ENCODE data around the gene SCYGR6.
A peak's percentile ranks its signal among the peaks of the same experiment; 100 is the strongest.
"Not testable (repeated sequence)": the region's sequence is repeated elsewhere in the genome, so short reads cannot be mapped to it uniquely, and the experiment has no call there.

SCYGR6 gene, protein sequence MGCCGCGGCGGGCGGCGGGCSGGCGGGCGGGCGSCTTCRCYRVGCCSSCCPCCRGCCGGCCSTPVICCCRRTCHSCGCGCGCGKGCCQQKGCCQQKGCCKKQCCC

DNA sequence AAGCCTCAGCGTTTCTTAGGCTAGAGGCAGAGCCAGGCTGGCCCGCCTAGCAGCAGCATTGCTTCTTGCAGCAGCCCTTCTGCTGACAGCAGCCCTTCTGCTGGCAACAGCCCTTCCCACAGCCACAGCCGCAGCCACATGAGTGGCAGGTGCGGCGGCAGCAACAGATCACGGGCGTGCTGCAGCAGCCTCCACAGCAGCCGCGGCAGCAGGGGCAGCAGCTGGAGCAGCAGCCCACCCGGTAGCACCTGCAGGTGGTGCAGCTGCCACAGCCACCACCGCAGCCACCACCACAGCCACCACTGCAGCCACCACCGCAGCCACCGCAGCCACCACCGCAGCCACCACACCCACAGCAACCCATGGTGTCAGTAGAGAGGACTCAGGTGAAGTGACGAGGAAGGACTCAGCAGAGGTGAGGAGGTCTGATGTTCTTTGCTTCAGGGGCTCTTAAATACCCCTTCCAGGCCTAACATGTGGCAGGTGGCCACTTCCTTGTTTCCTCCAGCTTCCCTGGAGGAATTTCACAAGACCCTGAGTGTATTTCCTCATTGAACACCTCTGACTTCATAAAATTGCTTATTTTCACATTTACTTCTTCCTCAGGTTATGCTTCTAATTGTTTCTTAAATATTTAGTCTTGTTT lies at the start of gene SCYGR6:
TSS of gene SCYGR6 (minus strand) at position 364 of the 646 bp plus-strand sequence. CDS start at position 364, 0 bp downstream.
- no peak within 1 kb of the TSS for H3K27ac Mint-ChIP-seq
- peaks cover 20% of the 10 kb centered on the region for H3K27me3 Mint-ChIP-seq
- H3K4me1 Mint-ChIP-seq (ENCODE audit: low read depth), result no peaks in the 10 kb centered on the region
- H3K36me3 Mint-ChIP-seq (ENCODE audit: low read depth), result no peaks in the 10 kb centered on the region
- no peak within 1 kb of the TSS for H3K4me3 Mint-ChIP-seq
- H3K9me3 Mint-ChIP-seq, result no peaks in the 10 kb centered on the region

DNA sequence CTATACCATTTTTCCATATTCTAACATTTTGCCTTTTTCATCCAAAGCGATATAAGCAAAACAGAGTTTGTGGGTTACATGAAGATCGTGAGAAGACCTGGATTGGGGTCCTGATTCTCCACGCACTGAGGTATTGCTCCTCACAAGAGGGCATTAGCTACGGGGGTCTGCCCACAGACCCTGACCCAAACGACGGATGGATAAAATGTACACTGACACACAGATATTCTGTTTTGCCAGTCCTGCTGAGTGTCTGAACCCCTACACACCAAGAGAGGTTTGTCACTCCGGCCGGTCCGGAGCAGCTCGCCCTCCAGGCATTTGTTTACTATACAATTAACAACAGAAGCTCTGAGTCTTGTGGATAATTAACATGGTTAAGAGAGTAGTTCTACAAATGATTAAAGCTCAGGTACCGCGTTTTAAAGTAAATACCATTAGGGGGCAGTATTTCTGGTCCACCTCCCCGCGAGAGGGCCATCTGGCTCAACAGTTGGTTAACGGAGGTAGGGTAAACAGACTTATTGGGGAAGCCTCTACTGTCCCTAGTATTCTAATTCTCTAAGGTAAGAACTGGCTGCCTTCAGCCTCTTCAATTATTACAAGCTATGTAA lies 49.6 kb upstream of the SCYGR6 start:
- Mint-ChIP-seq H3K27me3 (no peaks in the 10 kb centered on the region), H3K4me3 (no peak overlapping the region), H3K9me3 (no peaks in the 10 kb centered on the region), H3K36me3 (ENCODE audit: low read depth) (no peaks in the 10 kb centered on the region), H3K27ac (peak overlapping the region; percentile 73), H3K4me1 (ENCODE audit: low read depth) (peaks cover 29% of the 10 kb centered on the region)

DNA sequence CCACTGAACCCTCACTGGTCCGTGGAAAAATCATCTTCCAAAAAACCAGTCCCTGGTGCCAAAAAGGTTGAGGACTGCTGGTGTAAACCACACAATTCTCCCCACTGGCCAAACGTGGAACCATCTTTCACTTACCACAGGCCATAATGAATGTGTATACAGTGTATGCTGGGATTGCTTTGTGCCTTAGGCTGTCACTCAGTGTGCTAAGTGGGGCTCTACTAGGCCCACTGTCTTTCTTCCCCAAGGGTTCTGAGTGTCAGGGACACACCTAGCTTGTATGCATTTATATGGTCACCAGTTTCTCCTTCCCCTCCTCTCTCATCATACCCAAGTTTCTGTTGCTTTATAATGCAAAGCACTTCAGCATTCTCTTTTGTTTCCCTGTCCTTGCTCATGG lies 48.4 kb upstream of the SCYGR6 start:
- H3K4me3 Mint-ChIP-seq, result no peak overlapping the region

DNA sequence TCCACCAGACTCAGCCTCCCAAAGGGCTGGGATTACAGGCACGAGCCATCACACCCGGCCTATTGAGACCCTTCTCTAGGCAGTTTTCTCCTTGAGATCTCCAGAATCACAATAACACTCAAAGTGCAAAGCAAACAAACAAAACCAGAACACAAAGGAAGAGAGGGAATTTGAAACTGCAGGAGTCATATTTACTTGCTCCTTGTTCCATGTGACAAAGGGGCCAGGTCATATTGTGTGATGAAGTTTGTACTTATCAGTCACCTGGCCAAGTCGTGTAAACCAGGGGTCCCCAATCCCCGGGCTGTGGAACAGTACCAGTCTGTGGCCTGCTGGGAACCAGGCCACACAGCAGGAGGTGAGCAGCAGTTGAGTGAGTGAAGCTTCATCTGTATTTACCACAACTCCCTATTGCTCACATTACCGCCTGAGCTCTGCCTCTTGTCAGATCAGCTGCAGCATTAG lies 47.7 kb upstream of the SCYGR6 start:
- Mint-ChIP-seq H3K27ac (no peak overlapping the region), H3K36me3 (ENCODE audit: low read depth) (no peaks in the 10 kb centered on the region), H3K4me1 (ENCODE audit: low read depth) (peaks cover 29% of the 10 kb centered on the region), H3K4me3 (no peak overlapping the region), H3K9me3 (no peaks in the 10 kb centered on the region), H3K27me3 (no peaks in the 10 kb centered on the region)

More for the DNA sequence above, 48.4 kb upstream of the SCYGR6 start:
- H3K36me3 Mint-ChIP-seq (ENCODE audit: low read depth), result no peaks in the 10 kb centered on the region
- H3K27ac Mint-ChIP-seq, result no peak overlapping the region
- no peaks in the 10 kb centered on the region for H3K9me3 Mint-ChIP-seq
- H3K27me3 Mint-ChIP-seq, result no peaks in the 10 kb centered on the region
- H3K4me1 Mint-ChIP-seq (ENCODE audit: low read depth), result peaks cover 29% of the 10 kb centered on the region

DNA sequence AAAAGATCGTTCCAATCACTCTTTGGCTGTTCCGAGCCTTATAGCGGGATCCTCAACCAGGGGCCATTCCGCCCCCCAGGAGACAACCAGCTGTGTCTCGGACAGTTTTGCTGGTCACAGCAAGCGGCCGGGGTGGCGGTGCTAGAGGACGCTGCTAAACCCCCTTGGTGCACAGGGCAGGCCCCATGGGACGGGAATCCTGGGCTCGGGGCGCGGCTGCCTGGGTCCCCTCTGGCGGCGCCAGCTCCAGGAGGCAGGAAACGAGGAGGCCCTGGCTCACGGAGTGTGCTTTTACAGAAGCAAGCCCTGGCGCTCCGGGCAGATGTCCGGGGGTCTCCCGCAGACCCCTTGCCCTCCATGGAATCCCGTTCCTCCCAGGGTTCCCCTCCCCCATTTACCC lies 43.3 kb upstream of the SCYGR6 start:
- Mint-ChIP-seq H3K36me3 (ENCODE audit: low read depth) (no peaks in the 10 kb centered on the region), H3K9me3 (no peaks in the 10 kb centered on the region), H3K4me1 (ENCODE audit: low read depth) (no peaks in the 10 kb centered on the region), H3K27ac (no peak overlapping the region), H3K4me3 (no peak overlapping the region), H3K27me3 (no peaks in the 10 kb centered on the region)

DNA sequence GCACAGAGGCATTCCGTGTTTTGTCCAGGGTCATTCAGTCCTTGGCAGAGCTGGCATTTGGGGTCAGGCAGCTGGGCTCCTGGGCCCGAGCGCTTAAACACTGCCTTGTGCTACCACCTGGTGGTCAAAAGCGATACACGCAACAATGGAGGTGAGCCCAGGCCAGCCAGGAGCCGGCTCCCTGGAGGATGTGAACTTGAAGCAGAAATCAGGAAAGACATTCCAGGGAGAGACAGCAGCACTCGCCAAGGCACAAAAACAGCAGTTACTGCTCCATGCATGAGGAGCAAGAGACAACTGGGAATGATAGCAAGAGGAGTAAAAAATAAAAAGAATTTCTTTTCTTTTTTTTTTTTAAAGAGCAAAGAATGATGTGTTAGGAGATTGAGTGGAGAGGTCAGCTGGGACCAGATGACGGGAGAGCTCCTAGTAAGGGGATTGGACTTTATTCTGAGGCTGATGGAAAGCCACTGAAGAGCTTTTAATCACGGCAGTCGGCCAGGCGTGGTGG lies 41.9 kb upstream of the SCYGR6 start:
- H3K36me3 Mint-ChIP-seq (ENCODE audit: low read depth), result no peaks in the 10 kb centered on the region
- H3K27ac Mint-ChIP-seq, result no peak overlapping the region
- no peak overlapping the region for H3K4me3 Mint-ChIP-seq
- no peaks in the 10 kb centered on the region for H3K4me1 Mint-ChIP-seq (ENCODE audit: low read depth)
- no peaks in the 10 kb centered on the region for H3K27me3 Mint-ChIP-seq
- H3K9me3 Mint-ChIP-seq, result no peaks in the 10 kb centered on the region

DNA sequence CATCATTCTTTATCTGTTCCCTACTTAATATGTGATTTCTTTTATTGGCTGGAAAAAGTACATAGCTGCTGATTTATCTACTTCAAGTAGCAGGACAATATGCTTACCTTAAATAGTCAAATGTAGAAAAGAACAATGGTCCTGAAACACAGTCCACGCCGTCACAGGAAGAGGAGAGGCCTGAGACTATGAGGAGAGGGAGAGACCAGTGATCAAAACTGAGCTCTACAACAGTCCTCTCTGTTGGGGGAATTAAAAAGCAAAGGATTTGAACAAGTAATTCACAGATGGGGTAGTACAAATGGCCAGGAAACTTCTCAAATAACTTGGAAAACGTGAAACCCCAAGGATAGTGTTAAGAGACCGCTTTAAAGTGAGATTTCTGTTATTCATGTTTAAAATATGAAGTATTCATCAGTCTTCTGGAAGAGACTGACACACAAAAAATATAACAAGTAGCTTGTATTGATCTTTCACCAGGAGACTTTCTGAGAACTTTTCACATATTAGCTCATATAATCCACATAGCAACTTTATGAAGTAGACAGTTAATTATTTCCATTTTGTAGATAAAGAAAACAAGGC lies 41.3 kb upstream of the SCYGR6 start:
- H3K9me3 Mint-ChIP-seq, result no peaks in the 10 kb centered on the region
- H3K4me3 Mint-ChIP-seq, result no peak overlapping the region
- H3K27ac Mint-ChIP-seq, result no peak overlapping the region
- H3K36me3 Mint-ChIP-seq (ENCODE audit: low read depth), result no peaks in the 10 kb centered on the region
- no peaks in the 10 kb centered on the region for H3K27me3 Mint-ChIP-seq
- no peaks in the 10 kb centered on the region for H3K4me1 Mint-ChIP-seq (ENCODE audit: low read depth)

DNA sequence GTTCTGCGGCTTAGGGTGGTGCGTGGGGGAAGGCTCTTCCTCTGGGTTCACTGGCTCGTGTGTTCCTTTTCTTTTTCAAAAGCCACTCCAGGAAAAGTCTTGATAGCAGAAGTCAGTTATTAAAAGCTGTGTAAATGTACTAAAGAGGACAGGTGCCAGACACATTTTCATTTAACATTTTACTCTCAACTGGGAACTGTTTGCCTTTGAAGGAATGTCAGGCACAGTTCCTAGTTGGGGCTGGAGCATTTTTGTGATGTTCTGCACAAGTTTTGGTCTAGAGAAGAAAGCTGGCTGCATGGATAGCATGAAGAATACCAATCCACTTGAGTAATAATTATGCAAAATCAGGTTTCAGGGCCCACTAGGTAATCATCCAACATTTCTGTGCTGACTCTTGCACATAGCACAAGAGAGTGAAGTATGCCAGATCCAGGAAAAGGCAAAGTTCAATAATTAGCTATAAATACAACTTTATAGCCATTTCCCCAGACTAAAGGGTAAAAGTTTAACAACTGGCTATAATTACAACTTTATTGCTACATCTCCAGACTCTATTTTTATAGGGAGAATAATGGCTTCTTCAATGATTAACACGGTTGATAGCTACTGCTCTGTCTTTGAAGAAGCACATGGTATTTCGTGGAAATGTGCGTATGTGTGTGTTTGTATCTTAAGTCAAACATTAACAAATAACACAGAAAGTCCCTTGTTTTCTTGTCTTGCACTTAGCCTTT lies 37.4 kb upstream of the SCYGR6 start:
- Mint-ChIP-seq H3K9me3 (no peaks in the 10 kb centered on the region), H3K36me3 (ENCODE audit: low read depth) (no peaks in the 10 kb centered on the region), H3K4me1 (ENCODE audit: low read depth) (no peaks in the 10 kb centered on the region), H3K27me3 (no peaks in the 10 kb centered on the region), H3K27ac (no peak overlapping the region), H3K4me3 (no peak overlapping the region)

DNA sequence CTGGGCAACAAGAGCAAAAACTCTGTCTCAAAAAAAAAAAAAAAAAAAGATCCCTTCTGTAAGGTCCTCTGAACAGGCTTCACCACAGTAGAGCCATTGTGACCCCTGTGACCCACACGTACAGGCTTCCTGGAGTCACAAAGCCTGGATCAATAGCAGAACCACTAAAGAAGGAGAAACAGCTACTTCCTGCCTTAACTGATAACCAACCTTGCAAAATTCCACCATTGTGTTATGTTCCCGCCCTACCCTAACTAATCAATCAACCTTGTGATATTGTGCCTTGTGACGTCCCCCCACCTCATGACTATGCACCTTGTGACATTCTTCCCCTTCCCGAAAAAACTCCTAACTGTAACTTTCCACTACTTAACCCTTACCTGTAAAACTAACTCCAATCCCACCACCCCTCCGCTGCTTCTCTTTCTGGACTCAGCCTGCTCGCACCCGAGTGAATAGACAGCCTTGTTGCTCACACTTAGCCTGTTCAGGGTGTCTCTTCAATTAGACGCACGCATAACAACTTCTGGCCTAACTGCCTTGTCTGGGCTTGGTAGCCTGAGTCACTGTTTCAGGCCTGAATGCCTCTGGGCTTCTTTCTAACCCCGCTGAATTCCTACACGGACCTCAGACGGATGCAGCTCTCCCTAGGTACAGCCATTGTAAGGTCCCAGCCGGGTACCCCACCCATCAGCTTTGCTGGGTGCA lies 35.0 kb upstream of the SCYGR6 start:
- Mint-ChIP-seq H3K27me3 (peaks cover 5% of the 10 kb centered on the region), H3K4me3 (no peak overlapping the region), H3K9me3 (no peaks in the 10 kb centered on the region), H3K27ac (no peak overlapping the region), H3K4me1 (ENCODE audit: low read depth) (no peaks in the 10 kb centered on the region), H3K36me3 (ENCODE audit: low read depth) (no peaks in the 10 kb centered on the region)

DNA sequence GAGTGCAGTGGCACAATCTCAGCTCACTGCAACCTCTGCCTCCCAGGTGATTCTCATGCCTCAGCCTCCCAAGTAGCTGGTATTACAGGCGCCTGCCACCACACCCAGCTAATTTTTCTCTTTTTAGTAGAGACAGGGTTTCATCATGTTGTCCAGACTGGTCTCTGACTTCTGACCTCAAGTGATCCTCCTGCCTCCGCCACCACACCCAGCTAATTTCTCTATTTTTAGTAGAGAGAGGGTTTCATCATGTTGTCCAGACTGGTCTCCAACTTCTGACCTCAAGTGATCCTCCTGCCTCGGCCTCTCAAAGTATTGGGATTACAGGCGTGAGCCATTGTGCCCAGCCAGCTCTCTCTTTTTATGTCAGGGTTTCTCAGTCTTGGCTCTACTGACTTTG lies 31.7 kb upstream of the SCYGR6 start:
- H3K9me3 Mint-ChIP-seq; H3K4me3 Mint-ChIP-seq; H3K27ac Mint-ChIP-seq; H3K27me3 Mint-ChIP-seq; H3K36me3 Mint-ChIP-seq (ENCODE audit: low read depth); H3K4me1 Mint-ChIP-seq (ENCODE audit: low read depth): not testable (repeated sequence)

DNA sequence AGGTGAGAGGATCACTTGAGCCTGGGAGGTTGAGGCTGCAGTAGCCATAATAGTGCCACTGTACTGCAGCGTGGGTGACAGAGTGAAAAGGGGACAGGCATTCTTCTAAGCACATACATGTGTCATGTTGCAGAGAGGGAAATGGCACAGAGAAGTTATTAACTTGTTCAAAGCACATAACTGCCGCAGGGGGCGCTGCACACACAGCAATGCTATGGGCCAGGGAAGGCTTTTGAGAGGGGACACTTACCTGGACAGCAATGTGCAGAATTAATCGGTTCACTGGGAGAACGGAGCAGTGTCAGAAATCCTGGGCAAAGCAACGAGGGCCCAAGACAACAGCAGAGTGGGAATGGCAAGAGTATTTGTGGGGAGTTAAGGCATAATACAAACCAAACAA lies 23.5 kb upstream of the SCYGR6 start:
- H3K9me3 Mint-ChIP-seq, result no peaks in the 10 kb centered on the region
- H3K4me1 Mint-ChIP-seq (ENCODE audit: low read depth), result no peaks in the 10 kb centered on the region
- H3K36me3 Mint-ChIP-seq (ENCODE audit: low read depth), result no peaks in the 10 kb centered on the region
- no peak overlapping the region for H3K27ac Mint-ChIP-seq
- peaks cover 4% of the 10 kb centered on the region for H3K27me3 Mint-ChIP-seq
- no peak overlapping the region for H3K4me3 Mint-ChIP-seq

DNA sequence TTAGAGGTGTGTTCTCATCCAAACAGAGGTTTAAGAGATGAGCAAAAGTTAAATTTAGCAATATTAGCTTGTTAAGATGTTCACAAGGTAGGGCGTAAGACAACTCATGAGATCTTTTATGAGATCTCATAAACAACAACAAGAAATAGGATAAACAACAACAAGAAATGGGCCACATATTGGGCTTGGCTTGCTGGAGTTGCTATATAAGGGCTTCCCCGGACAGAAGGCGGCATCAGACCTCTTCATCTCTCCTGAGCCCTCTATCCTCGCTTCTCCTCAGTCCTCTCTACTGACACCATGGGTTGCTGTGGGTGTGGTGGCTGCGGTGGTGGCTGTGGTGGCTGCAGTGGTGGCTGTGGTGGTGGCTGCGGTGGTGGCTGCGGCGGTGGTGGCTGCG lies 21.0 kb upstream of the SCYGR6 start, which contains the start of gene SCYGR8:
TSS of gene SCYGR8 (plus strand) at position 301 of the 400 bp plus-strand sequence. CDS start at position 301, 0 bp downstream.
- Mint-ChIP-seq H3K4me3 (no peak within 1 kb of the TSS), H3K4me1 (ENCODE audit: low read depth) (no peaks in the 10 kb centered on the region), H3K27me3 (peaks cover 4% of the 10 kb centered on the region), H3K9me3 (no peaks in the 10 kb centered on the region), H3K36me3 (ENCODE audit: low read depth) (no peaks in the 10 kb centered on the region), H3K27ac (no peak within 1 kb of the TSS)

DNA sequence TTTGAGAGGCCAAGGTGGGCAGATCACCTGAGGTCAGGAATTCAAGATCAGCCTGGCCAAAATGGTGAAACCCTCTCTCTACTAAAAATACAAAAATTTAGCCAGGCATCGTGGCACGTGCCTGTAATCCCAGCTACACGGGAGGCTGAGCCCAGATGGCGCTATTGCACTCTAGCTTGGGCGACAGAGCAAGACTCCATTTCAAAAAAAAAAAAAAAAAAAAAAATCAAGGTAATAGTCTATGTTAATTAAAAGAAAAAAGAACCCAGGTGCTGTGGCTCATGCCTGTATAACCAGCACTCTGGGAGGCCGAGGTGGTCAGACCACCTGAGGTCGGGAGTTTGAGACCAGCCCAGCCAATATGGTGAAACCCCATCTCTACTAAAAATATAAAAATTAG lies 16.1 kb upstream of the SCYGR6 start:
- H3K36me3 Mint-ChIP-seq (ENCODE audit: low read depth); H3K4me1 Mint-ChIP-seq (ENCODE audit: low read depth); H3K9me3 Mint-ChIP-seq; H3K27ac Mint-ChIP-seq; H3K4me3 Mint-ChIP-seq; H3K27me3 Mint-ChIP-seq: not testable (repeated sequence)

DNA sequence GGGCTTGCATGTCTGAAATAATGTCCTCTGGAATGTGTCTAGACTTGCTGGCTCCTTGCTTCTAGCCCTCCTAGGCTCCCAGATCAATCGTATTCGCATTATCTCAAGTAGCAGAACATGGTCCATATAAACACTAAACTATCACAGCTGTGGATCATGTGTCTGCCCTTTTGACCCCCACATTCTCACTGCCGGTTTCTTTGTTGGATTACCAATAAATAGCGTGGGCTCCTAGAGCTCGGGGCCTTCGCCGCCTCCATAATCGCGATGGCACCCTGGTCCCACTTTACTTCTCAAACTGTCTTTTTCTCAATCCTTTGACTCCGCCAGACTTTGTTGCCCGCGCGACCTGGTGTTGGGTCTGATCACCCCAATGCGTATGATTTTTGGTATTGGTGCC lies 14.8 kb upstream of the SCYGR6 start:
- H3K4me1 Mint-ChIP-seq (ENCODE audit: low read depth), result no peaks in the 10 kb centered on the region
- H3K27me3 Mint-ChIP-seq, result peaks cover 7% of the 10 kb centered on the region
- H3K36me3 Mint-ChIP-seq (ENCODE audit: low read depth), result no peaks in the 10 kb centered on the region
- H3K27ac Mint-ChIP-seq, result no peak overlapping the region
- no peaks in the 10 kb centered on the region for H3K9me3 Mint-ChIP-seq
- no peak overlapping the region for H3K4me3 Mint-ChIP-seq

All from stimulated activated naive CD8-positive, alpha-beta T cell treated with anti-CD3 and anti-CD28 coated beads, Interleukin-15, Interleukin-2, amounts not matched to agents 100 ng/mL and 50 ng/mL, for 24 hours (primary cell).